CD1c-positive myeloid dendritic cell (primary cell): ENCODE data around the gene SLC6A9.
A peak's percentile ranks its signal among the peaks of the same experiment; 100 is the strongest.

Experiments
- DNase-seq: peaks from one replicate; pipeline ENCODE4 v3.0.0-alpha.2; 2016; ENCODE audit errors: extremely low spot score

Gene SLC6A9

DNA sequence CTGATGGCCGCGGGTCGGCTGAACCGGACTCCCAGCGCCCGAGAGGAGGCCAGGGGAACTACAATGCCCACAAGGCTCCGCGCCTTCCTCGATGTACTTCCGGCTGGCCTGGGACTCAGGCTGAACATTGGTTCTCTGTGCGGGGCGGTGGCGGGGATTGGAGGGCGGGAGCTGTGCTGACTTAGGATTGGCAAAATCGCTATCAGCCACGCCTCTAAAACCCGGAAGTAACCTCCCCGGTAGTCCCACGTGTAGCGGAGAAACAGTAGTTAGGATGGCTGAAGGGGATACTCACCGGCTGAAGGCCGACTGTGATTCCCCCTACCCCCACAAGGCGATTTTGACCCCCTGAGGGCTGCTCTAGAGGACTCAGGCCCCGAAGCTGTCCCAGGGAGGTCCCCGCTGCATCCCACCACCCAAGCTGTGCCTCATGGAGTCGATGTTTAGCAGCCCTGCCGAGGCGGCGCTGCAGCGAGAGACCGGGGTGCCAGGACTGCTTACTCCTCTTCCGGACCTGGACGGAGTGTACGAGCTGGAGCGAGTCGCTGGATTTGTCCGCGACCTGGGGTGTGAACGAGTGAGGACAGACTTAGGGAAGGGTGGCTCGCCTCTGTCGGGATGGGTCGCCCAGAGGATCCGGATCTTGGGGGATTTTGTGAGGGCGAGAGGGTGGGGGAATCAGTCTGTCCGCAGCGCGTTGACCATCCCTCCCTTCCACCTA lies 61.4 kb downstream of the SLC6A9 start, which contains the start of gene DPH2:
Gene DPH2 (plus strand): TSS at position 265 of the 721 bp plus-strand sequence. CDS start 166 bp downstream, at position 431.
- peak; percentile 98 for DNase-seq

DNA sequence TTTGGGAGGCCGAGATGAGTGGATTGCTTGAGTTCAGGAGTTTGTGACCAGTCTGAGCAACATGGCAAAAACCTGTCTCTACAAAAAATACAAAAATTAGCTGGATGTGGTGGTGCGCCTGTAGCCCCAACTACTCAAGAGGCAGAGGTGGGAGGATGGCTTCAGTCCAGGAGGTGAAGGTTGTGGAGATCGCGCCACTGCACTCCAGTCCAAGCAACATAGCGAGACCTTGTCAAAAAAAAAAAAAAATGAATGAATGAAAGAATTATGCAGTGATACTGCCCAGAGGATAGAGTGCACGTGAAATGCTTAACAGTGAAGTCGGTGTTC lies 61.9 kb downstream of the SLC6A9 start:
- no peak for DNase-seq

DNA sequence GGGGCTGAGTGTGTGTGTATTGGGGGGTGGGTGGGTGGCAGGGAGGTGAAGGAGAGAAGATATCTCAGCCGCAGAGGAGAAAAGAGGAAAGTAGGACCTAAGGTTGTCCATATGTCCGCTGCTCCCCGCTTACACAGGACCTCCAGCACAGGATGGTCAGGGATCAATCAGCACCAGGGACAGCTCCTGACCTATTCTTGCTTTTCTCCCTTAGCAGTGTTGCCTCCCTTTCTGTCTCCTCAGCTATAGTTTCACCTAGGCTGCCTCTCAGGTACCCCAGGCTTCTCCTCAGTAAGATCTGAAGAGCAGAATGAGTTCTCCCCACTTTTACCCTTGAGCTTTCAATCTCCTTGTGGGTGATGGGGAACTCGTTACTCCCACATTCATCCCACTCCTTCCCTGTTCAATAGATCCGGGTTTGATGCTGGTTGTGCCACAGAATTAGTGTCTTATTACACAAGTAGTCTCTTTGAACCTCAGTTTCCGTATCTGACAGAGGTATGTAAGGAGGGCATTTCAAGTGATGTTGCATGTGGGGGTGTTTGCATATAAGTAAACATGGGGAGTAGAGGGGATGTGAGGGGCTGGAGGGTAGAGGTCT lies 62.8 kb downstream of the SLC6A9 start:
- no peak for DNase-seq

DNA sequence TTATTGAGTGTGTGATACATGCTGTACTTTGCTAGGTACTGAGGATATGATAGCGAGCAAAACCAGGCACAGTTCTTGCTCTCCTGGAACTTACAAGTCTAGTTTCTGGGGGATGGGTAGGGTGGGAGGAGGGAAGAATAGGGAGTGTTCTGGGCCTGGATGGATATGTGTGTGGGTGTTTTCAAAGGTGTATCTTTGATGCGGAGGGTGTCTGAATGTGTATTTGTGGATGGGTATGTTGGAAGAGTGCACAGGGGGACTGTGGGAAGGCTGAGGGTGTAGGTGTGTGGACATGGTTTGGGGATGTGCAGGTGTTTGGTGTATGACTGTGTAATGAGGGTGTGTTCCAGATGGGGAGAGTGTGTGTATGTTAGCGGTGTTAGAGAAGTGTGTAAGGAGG lies 65.9 kb downstream of the SLC6A9 start:
- no peak for DNase-seq

DNA sequence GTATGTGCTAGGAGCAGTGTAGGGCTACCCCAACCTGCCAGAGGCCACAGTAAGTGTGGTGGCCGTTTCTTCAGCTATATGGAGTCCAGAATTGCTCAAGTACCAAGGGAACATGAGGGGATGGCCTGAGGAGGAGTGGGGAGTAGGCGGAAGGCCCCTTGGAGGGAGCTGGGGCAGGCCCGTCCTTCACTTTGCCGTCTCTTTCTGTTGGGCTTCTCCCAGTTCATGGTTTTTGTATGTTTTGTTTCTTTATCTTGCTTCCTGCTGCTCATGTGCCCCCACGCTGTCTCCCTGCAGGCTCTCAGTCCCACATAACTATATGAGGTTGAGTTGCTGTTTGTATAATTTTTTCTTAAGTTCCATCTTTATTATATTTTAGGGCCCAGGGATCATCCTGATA lies 67.4 kb downstream of the SLC6A9 start:
- DNase-seq: no peak

DNA sequence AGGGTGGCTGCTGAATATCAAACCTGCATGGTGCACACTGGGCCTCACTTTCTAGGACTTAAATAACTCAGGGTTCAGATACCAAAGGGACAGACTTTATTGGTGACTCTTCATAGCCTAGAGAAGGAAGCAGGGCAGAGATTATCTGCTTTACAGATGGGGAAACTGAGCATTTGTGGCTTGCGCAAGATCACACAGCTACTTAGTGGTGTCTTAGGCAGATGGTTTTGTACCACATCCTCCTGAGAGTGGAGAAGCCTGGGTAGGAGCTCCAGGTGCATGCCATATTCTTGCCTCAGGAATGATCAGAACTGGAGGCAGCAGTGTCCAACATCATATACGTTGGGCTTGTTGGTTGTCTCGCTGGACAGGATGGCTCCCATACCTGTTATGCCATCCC lies 68.3 kb downstream of the SLC6A9 start:
- DNase-seq: no peak

DNA sequence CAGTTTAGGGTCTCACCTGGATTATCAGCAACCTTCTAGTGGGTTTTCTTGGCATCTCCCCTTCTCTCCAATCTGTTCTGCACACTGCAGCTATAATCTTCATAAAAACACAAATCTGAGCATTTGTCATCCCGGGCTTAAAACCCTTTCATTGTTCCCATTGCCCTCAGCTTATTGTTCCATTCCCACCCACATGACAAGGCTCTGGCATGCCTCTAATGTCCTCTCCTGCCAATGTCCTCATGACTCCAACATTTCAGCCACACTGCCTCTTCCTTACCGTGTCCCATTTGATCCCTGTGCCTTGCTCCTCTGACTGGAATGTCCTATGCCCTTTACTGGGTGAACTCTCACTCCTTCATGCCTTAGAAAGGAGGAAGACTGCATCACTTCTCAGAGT lies 68.9 kb downstream of the SLC6A9 start:
- no peak for DNase-seq

DNA sequence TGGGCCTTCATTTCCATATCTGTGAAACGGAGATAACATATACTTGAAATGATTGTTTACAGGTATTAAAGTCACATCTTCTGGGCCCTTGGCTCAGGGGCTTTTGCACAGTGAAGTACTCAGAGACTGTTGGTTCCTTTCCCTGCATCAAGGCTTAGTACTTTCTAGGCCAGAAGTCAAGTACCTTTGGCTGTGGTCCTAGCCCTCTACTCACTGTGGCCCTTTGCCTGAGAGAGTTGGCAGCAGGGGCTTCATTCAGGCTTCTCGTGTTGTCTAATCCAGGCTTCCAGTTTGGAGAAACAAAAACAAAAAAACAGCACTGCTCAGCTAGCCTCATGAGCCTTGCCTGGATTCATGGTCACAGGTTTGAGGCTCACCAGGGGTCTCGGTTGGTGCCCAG lies 69.6 kb downstream of the SLC6A9 start:
- DNase-seq: no peak

DNA sequence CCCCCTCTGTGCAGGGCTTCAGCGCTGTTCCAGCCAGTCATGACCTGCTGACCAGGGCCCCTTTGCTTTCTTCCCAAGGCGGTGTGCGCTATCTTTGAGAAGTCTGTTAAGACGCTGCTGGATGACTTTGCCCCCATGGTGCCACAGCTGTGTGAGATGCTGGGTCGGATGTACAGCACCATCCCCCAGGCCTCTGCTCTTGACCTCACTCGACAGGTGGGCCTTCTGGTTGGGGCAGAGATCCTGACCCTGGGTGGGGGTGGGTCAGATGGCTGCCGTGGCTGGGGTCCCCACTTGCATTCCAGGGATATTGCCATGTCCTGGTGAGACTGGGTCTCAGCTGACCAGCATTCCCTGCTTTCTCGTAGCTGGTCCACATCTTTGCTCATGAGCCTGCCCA lies 70.5 kb downstream of the SLC6A9 start:
- DNase-seq: no peak

DNA sequence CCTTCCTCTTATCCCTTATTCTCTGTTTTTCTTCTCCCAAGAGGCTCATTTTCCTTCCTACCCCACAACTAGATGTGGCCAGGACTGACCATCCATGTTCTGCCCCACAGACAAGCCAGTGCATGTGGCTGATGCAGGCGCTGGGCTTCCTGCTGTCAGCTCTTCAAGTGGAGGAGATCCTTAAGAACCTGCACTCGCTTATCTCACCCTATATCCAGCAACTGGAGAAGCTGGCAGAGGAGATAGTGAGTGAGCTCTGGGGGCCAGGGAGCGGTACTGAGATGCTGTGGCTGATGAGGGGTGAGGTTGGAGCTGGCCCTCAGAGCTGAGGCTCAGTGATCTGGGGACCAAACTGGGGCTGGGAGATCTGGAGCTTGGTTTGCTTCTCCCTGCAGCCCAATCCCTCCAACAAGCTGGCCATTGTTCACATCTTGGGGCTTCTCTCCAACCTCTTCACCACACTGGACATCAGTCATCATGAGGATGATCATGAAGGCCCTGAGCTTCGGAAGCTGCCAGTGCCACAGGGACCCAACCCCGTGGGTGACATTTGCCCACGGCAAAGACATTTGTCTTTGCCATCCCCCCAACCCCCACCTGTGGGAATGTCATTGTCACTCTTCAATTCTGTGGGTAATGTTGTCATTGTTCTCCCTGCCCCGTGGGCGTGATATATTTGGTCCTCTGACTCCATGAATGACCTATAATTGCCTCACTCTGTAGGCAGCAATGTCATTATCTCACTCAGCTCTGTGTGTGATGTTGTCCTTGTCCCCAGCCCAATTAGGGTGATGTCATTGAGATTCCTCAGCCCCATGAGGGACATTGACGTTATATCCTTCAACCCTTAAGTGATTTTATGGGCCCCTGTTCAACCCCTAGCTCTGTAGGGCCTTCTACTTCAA lies 72.7 kb downstream of the SLC6A9 start:
- DNase-seq: no peak

DNA sequence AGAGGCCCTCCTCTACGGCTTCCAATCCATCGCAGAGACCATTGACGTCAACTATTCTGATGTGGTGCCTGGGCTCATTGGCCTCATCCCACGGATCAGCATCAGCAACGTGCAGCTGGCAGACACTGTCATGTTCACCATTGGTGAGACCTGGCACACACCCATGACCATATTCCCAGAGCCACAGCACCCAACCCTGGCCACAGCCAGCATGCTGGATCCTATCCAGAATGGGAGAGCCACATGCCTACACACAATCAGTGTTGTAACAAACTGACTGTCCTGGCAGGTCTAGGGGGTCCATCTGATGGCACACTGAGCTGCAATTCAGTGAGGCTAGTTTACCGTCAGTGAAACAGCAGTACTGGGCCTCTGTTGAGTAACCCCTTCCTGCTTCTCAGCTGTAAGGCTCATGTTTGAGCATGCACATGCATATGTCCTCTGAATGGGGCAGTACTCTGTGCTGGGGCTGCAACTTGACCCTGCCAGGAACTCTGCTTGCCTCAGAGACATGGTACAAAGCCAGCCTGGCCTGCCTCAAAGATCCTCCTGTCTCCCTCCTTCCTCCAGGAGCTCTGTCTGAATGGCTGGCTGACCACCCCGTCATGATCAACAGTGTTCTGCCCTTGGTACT lies 73.7 kb downstream of the SLC6A9 start:
- DNase-seq: no peak

DNA sequence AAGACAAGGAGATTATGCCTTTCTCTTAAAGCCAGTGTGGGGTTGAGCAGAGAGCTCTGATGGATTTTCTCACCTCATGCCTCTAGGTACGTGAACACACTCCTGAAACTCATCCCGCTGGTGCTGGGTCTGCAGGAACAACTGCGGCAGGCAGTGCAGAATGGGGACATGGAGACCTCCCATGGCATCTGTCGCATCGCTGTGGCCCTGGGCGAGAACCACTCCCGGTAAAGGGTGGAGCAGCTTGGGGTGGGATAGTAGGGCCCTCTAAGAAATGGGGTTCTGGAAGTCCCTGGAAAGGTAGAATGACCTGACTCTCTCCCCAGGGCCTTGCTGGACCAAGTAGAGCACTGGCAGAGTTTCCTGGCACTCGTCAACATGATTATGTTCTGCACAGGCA lies 75.0 kb downstream of the SLC6A9 start:
- no peak for DNase-seq

DNA sequence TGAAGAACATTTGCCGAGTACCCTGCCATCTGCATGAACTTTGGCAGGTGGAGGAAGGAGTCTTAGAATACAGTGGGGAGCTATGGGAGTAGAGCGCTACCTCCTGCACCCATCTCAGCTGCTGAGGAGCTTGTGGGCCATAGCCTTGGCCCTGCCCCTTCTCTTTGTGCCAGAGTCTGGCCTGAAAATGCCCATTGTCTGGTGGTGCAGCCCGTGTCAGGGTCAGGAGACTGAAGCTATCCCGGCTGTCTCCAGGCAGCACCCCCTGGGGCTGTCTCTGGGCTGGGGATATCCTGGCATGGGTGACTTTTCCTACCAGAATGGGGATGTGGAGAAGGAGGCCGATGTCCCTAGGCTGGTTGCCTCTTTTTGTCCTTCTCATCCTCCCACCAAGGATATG lies 77.2 kb downstream of the SLC6A9 start:
- DNase-seq: no peak

DNA sequence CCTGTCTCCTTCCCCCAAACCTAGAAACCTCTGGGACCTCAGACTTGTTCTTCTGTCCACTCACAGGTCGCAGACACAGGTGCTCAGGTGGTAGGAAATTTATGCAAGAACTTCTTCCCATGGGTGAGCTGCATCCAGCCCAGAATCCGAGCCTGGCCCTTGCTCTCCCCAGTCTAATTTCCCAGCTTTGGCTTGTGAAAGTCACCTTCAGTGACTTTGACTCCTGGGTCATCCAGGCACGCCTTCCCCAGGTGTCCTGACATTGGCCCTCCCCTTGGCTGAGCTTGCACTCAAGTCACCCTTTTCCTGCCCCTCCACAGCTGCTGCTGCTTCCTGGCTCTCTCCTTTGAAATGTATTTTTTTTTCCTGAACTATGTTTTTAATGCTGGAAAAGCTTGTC lies 77.9 kb downstream of the SLC6A9 start:
- no peak for DNase-seq

DNA sequence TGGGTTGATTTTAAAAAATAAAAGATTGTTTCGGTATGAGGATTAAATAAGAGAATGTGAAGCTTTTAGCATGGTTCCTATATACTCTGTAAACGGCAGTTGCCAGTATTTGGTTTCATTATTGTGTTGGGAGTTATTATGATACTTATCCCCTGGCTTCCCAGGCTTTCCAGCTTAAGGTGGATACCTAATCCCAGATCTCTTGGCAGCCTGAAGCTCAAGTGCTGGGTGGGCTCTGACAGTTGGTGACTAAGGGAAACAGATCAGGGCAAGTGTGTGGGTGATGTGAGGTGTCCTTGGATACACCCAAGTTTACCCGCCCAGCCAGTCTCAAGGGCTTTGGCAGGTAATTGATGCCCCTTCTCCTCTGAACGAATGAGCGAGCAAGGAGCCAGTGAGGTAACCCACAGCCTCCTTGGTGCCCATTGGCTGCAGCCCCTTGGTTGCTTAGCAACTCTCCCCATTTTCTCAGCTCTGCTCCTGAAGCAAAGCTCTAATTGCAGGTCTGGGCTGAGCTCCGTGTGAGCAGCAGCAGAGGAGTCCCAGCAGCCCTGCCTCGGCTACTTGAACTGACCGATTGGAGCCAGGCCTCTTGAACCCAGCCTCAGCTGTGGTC lies 78.4 kb downstream of the SLC6A9 start:
- no peak for DNase-seq

DNA sequence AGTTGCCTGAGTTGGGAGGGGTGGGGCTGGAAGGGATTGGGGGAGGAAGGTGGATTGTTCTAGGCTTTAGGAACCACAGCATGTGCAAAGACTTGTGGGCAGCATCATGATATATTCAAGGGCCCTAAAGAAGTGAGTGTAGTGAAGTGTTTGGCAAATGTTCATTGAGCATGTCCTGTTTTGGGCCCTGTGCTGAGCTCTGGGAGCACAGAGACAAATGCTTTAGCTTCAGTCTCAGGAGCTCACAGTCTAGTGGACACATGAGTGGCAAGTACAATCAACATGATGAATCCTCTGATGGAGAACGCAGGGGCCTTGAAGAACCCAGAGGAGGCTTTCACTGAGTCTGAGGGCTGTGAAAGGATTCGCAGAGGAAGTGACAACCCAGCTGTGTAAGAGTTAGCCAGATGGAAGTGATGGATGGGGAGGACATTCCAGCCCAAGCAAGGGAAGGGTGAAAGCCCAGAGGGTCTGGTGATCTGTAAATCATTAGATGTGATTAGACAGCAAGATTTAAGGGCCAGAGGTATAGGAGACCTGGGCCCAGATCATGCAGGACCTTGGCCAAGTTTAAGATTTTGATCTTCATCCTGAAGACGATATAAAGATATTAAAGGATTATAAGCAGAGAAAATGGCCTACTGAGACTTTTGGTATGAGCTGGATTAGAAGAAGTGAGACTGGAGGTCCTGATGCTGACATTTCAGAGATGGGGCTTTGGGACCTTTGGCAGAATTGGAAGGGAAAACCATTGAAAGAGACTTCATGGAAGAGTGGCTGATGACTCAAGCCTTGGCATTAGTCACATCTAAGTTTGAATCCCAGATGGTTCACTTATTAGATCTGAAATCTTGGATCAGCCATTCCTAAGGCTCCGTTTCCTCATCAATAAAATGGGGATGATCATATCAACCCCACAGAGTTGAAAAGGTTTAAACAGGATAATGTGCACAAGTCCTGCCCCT lies 80.0 kb downstream of the SLC6A9 start:
- DNase-seq: no peak

DNA sequence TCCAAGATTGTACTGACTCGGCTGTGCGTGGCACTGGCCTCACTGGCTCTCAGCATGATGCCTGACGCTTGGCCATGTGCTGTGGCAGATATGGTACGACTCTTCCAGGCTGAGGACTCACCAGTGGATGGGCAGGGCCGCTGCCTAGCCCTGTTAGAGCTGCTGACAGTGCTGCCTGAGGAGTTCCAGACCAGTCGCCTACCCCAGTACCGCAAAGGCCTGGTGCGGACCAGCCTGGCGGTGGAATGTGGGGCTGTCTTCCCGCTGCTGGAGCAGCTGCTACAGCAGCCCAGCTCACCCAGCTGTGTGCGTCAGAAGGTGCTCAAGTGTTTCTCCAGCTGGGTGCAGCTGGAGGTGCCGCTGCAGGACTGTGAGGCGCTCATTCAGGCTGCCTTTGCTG lies 81.6 kb downstream of the SLC6A9 start:
- DNase-seq: no peak

DNA sequence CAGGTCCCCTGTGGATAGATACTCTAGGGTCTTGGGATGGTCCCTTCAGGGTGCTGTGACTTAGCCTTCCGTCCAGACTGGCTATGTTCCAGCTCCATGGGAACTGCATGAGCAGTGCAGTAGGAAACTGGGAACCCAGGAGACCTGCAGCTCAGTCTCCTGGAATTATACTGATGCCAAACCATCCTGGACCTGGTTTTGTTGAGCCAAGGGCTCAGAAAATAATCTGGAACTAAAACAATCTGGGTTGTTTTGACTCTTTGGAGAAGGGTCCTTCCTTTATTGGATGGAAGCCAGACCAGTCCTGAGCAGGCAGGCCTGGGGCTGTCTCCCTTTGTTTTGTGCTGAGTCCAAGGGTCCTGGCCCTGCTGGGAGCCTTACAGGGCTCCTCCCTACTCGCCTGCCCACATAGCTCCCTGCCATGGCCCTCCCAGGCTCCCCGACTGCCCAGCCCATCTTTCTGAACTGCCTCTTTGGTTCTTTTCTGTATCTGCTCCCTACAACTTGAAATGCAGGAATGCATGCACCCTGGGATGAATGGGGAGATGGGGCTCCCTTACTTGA lies 83.3 kb downstream of the SLC6A9 start:
- DNase-seq: no peak

DNA sequence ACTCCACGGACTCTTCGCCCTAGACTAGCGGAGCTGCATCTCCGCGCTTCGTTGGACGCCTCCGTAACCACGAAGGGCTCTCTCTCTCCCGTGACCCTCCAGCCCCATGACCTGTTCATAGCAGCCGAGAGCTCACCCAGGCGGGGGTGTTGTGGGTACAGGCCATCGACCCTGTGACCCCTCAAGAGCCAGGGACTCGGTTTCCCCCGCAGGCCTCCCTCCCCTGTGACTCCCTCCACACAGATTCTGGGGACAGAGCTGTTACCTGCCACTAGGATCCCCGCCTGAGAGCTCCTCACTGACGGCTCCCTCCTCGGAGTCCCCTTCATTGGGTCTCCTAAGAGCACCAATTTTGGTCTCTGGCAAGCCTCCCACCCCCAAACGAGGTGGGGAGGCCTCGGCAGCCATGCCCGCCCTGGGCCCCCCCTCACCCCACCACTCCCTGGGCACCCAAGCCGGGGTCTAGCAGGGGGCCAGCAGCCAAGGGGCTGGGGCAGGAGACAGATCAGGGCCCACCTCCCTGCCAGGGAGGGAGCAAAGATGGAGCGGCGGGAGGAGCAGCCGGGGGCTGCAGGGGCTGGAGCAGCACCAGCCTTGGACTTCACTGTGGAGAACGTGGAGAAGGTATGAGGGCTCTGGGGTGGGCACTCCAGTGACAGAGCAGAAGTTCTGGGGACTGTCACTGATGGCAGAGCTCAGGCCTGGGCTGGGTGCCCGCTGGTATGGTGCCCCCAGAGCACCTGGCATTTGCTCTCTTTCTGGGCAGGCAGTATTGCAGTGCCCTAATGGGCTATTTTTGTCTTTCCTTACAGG lies 84.0 kb downstream of the SLC6A9 start:
- DNase-seq: no peak
